HG03064 (cell line): ENCODE data around the gene VPS39.

Source experiments
- ATAC-seq: cut with Tn5 transposase; IDR thresholded peaks from one replicate; pipeline ENCODE4 v1.9.1; 2021; ENCODE audit warnings: low read depth; ENCODE audit not compliant: unreplicated experiment

VPS39 gene

GRCh38 chr15:42160136-42160535, 48.0 kb downstream of the VPS39 start:
- no peak for ATAC-seq

GRCh38 chr15:42159381-42160015, 48.6 kb downstream of the VPS39 start:
- no peak for ATAC-seq

- ATAC-seq, result no peak
Measured at GRCh38 chr15:42158941-42159340, 49.2 kb downstream of the VPS39 start.

GRCh38 chr15:42157981-42158765, 49.9 kb downstream of the VPS39 start:
- no peak for ATAC-seq

GRCh38 chr15:42157381-42157780, 50.7 kb downstream of the VPS39 start:
- ATAC-seq, result no peak

GRCh38 chr15:42156243-42156922, 51.7 kb downstream of the VPS39 start, which contains the start of gene PLA2G4F:
Gene PLA2G4F, minus strand, starts transcription at chr15:42156636. Its CDS starts 87 bp downstream, at chr15:42156549.
- no peak for ATAC-seq

GRCh38 chr15:42155546-42156242, 52.4 kb downstream of the VPS39 start:
- no peak for ATAC-seq

GRCh38 chr15:42154956-42155355, 53.1 kb downstream of the VPS39 start:
- no peak for ATAC-seq

GRCh38 chr15:42154212-42154941, 53.7 kb downstream of the VPS39 start:
- ATAC-seq, result no peak

GRCh38 chr15:42153874-42154211, 54.3 kb downstream of the VPS39 start:
- ATAC-seq, result no peak

GRCh38 chr15:42152921-42153698, 55.0 kb downstream of the VPS39 start:
- ATAC-seq, result no peak

- no peak for ATAC-seq
Measured at GRCh38 chr15:42152196-42152920, 55.7 kb downstream of the VPS39 start.

- no peak for ATAC-seq
Measured at GRCh38 chr15:42151736-42152135, 56.4 kb downstream of the VPS39 start.

- no peak for ATAC-seq
Measured at GRCh38 chr15:42151141-42151561, 57.0 kb downstream of the VPS39 start.

GRCh38 chr15:42150219-42150970, 57.7 kb downstream of the VPS39 start:
- no peak for ATAC-seq

- no peak for ATAC-seq
Measured at GRCh38 chr15:42149493-42150218, 58.4 kb downstream of the VPS39 start.

- no peak for ATAC-seq
Measured at GRCh38 chr15:42148808-42149492, 59.2 kb downstream of the VPS39 start.
